Esophagus squamous epithelium (tissue), 5 donors: Measurements from ENCODE around the gene SRC. TPM values are rescaled to one million over a fixed set of nuclear protein-coding genes. Genes with fewer than 3 reads are reported as not detected.

ENCODE experiments used
- DNase-seq: peaks from one replicate; lab custom pipeline; 2025; lab: John Stamatoyannopoulos, UW
- H3K27ac ChIP-seq, 4 donors: fragments of 200-600 bp; sonication (generic); one replicate each; pipeline ENCODE4 v1.5.1; 2016 to 2019; ENCODE audit warnings: mild to moderate bottlenecking in 1 of 4
- H3K27me3 ChIP-seq, 4 donors: fragments of 200-600 bp; sonication (generic); 1 replicate in 3 of 4; 2 replicates in 1 of 4; pipeline versions ENCODE4 v1.5.1 to v1.6.0; 2017 to 2021; ENCODE audit warnings: antibody characterized with exemption in 1 of 4
- H3K36me3 ChIP-seq, 3 donors: fragments of 200-600 bp; sonication (generic); one replicate each; pipeline ENCODE4 v1.5.1; 2016 to 2019
- H3K4me1 ChIP-seq, 3 donors: fragments of 200-600 bp; sonication (generic); one replicate each; pipeline ENCODE4 v1.5.1; 2017 to 2019
- H3K4me3 ChIP-seq, 4 donors: fragments of 200-600 bp; sonication (generic); 1 replicate in 3 of 4; 2 replicates in 1 of 4; pipeline ENCODE4 v1.5.1; 2016 to 2019; ENCODE audit warnings: mild to moderate bottlenecking in 2 of 4, moderate library complexity in 1 of 4
- H3K9me3 ChIP-seq, 3 donors: fragments of 200-600 bp; sonication (generic); one replicate each; pipeline ENCODE4 v1.5.1; 2016 to 2019
- POLR2A ChIP-seq, 4 donors: fragments of 450-650 bp; IDR thresholded peaks; one replicate each; pipeline ENCODE4 v1.6.1; 2017; ENCODE audit warnings: antibody characterized with exemption in 4 of 4, mild to moderate bottlenecking in 4 of 4, moderate library complexity in 3 of 4
- WGBS, 2 donors: methylation state at CpG; one replicate each; pipeline ENCODE4 v1.1.5; 2018; 5-methylcytosine and 5-hydroxymethylcytosine counted together
- intact Hi-C: fragments of 100-400 bp; cut with DNase I; formaldehyde crosslinking; loops from one replicate; pipeline ENCODE4 v1.15.0; 2022
- total RNA-seq, 4 donors: library from RNA; depleted of rRNA; stranded (reverse); fragments of >200 nt; gene quantifications; one replicate each; pipeline ENCODE4 v1.1.0, GENCODE V29; 2016
- TF ChIP-seq, protein P1 (sequence below), 6 experiments: fragments of 450-650 bp in 4 of 6; fragments of 200-600 bp in 2 of 6; sonication (generic) in 2 of 6; IDR thresholded peaks; one replicate each; pipeline ENCODE4 v1.5.1; 2016 to 2019; ENCODE audit warnings: antibody characterized with exemption in 6 of 6, mild to moderate bottlenecking in 4 of 6, moderate library complexity in 4 of 6
- donor health status: DM: yes; HTN: yes; CAD: no.

The SRC gene
- total RNA-seq, 4 donors from 2014 or later, result 32.4 to 46.5 (median 39.0) TPM

DNA sequence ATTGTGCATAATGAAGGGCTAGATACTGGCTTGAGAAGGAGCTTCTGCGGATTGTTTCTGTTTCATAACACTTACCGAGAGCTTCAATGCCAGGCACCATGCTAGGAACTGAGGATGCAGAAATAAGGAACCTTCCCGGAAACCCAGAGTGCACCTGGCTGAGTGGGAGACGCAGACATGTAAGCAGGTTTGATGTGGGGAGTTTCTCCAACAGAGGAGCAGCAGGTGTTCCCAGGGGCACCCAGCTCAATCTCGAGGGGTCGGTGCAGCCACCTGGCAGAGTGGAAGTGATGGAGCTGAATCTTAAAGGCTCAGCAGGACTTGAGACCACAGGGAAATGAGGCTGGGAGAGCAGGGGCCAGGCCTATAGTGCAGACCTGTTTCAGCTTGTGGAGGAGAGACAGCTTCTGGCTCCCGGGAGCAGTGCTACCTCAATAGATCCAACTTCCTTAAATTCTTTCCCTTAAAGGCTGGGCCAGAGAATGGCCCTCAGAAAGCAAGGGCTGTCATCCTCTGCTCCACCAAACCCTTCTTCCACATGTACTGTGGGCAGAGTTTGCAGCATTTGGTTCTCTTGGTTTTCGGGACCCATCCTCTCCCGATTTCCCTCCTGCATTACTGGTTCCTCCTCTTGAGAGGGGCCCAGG lies 27.8 kb upstream of the SRC start:
- intact Hi-C loops, result no loop called here
- no peak for DNase-seq
- H3K36me3 ChIP-seq, result peaks cover 0 to 45% (median 4%) of the 10 kb centered on the region in 3 donors
- H3K9me3 ChIP-seq, result no peaks in the 10 kb centered on the region
- no peak overlapping the region for H3K4me3 ChIP-seq
- H3K4me1 ChIP-seq, result peaks cover 6 to 51% (median 22%) of the 10 kb centered on the region in 3 donors
- no peaks in the 10 kb centered on the region for H3K27me3 ChIP-seq
- 56 to 73% methylated on average over 9 of the region's 9 CpGs for WGBS, 2 donors
- TF ChIP-seq, protein P1, sequence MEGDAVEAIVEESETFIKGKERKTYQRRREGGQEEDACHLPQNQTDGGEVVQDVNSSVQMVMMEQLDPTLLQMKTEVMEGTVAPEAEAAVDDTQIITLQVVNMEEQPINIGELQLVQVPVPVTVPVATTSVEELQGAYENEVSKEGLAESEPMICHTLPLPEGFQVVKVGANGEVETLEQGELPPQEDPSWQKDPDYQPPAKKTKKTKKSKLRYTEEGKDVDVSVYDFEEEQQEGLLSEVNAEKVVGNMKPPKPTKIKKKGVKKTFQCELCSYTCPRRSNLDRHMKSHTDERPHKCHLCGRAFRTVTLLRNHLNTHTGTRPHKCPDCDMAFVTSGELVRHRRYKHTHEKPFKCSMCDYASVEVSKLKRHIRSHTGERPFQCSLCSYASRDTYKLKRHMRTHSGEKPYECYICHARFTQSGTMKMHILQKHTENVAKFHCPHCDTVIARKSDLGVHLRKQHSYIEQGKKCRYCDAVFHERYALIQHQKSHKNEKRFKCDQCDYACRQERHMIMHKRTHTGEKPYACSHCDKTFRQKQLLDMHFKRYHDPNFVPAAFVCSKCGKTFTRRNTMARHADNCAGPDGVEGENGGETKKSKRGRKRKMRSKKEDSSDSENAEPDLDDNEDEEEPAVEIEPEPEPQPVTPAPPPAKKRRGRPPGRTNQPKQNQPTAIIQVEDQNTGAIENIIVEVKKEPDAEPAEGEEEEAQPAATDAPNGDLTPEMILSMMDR (IDR thresholded peaks at IDR 0.05), result no peak
- TF ChIP-seq POLR2A (IDR thresholded peaks at IDR 0.05), result no peak
- H3K27ac ChIP-seq, result peak overlapping the region in 3 of 4 donors; percentile 9 to 39 (median 34)

DNA sequence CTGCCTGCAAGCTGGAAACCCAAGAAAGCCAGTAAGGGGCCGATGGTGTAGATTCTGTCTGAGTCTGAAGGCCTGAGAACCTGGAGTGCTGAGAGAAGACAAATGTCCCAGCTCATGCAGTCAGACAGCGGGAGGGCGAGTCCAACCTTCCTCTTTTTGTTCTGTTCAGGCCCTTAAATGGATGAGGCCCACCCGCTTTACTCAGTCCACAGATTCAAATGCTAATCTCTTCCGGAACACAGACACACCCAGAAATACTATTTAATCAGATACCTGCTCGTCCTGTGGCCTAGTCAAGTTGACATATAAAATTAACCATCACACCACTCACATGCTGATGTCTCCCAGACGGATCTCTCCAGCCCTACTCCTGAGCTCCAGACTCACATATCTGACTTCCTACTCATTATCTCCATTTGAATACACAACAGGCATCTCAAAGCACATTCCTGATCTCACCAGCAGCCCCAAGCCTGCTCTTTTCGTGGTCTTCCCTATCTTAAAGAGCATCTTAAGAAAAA lies 26.7 kb upstream of the SRC start:
- 61 to 78% methylated on average over 8 of the region's 8 CpGs for WGBS, 2 donors
- TF ChIP-seq, protein P1 (IDR thresholded peaks at IDR 0.05), result no peak
- no peak for TF ChIP-seq POLR2A (IDR thresholded peaks at IDR 0.05)
- Histone ChIP-seq H3K27ac (peak overlapping the region in 3 of 4 donors; percentile 9 to 21 (median 16)), H3K4me3 (no peak overlapping the region), H3K4me1 (peaks cover 6 to 40% (median 13%) of the 10 kb centered on the region in 3 donors), H3K9me3 (no peaks in the 10 kb centered on the region), H3K27me3 (no peaks in the 10 kb centered on the region), H3K36me3 (peaks cover 0 to 35% (median 4%) of the 10 kb centered on the region in 3 donors)
- DNase-seq, result no peak
- intact Hi-C loops, result no loop called here

DNA sequence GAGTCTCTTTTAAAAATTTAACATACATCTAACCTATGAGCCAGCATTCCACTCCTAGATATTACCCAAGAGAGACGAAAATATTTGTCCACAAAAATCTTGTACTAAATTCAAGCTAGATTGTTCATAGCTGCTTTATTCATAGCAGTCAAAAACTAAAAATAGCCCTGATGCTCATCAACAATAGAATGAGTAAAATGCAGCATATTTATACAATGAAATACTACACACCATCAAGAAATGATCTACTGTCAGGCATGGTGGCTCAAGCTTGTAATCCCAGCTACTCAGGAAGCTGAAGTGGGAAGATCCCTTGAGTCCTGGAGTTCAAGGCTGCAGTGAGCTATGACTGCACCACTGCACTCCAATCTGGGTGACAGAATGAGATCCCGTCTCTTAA lies 22.0 kb upstream of the SRC start:
- Histone ChIP-seq H3K27ac (no peak overlapping the region), H3K27me3 (no peaks in the 10 kb centered on the region), H3K4me3 (no peak overlapping the region), H3K9me3 (no peaks in the 10 kb centered on the region), H3K4me1 (peaks cover 0 to 28% (median 7%) of the 10 kb centered on the region in 3 donors), H3K36me3 (no peaks in the 10 kb centered on the region)
- intact Hi-C loops, result no loop called here
- TF ChIP-seq, protein P1 (IDR thresholded peaks at IDR 0.05), result no peak
- no peak for TF ChIP-seq POLR2A (IDR thresholded peaks at IDR 0.05)
- 51 to 59% methylated on average over 2 of the region's 2 CpGs for WGBS, 2 donors
- no peak for DNase-seq

DNA sequence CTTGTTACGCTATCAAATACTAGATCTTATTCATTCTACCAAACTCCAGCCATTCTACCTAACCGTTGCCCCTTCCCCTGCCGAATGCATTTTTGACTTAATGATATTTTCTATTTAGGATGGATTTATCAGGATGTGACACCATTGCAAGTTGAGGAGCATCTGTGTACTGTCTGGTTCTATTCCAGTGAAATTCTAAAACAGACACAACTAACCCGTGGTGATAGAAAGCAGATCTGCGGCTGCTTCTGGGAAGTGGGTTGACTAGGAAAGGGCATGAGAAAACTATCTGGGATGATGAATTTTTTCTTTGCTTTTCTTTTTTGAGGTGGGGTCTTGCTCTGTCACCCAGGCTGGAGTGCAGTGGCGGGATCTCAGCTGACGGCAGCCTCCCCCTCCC lies 20.7 kb upstream of the SRC start:
- intact Hi-C loops, result no loop called here
- Histone ChIP-seq H3K9me3 (no peaks in the 10 kb centered on the region), H3K4me3 (no peak overlapping the region), H3K36me3 (no peaks in the 10 kb centered on the region), H3K27ac (no peak overlapping the region), H3K4me1 (peaks cover 0 to 23% (median 7%) of the 10 kb centered on the region in 3 donors), H3K27me3 (no peaks in the 10 kb centered on the region)
- TF ChIP-seq, protein P1 (IDR thresholded peaks at IDR 0.05), result no peak
- TF ChIP-seq POLR2A (IDR thresholded peaks at IDR 0.05), result no peak
- WGBS, 2 donors, result 93 to 95% methylated on average over 7 of the region's 7 CpGs
- no peak for DNase-seq

DNA sequence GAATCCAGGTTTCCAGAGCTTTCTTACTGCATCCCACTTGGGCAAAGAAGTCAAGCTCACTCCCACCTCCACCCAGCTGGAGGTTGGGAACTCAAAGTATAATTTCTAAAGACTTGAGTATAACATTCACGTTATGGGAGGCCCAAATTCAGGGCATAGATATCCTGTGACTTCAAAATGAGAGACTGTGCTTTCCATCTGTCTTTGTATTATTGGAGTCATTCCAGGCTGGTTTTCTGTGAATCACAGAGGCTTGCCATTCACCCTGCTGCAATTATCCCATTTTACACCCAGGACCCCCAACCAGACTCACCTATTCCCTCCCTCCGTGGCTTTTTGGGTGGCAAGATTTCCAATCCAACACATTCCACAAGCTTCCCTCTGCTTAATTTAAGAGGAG lies 19.3 kb upstream of the SRC start:
- Histone ChIP-seq H3K36me3 (no peaks in the 10 kb centered on the region), H3K9me3 (no peaks in the 10 kb centered on the region), H3K27ac (peak overlapping the region in 3 of 4 donors; percentile 39 to 82 (median 55)), H3K27me3 (no peaks in the 10 kb centered on the region), H3K4me3 (no peak overlapping the region), H3K4me1 (peaks cover 3 to 28% (median 11%) of the 10 kb centered on the region in 3 donors)
- intact Hi-C loops, result no loop called here
- no peak for DNase-seq
- TF ChIP-seq, protein P1 (IDR thresholded peaks at IDR 0.05), result no peak
- TF ChIP-seq POLR2A (IDR thresholded peaks at IDR 0.05), result no peak
- 75 to 85% methylated on average over 2 of the region's 2 CpGs for WGBS, 2 donors
